Neural cell (in vitro differentiated cells): ENCODE data around the gene ATP8B4.

Experiments used
- EP300 ChIP-seq: fragments of 450-650 bp; conservative IDR thresholded peaks from 2 replicates; pipeline ENCODE4 v1.6.1; 2014; ENCODE audit warnings: antibody characterized with exemption, mild to moderate bottlenecking, moderate library complexity; ENCODE audit not compliant: poor library complexity, severe bottlenecking
- EZH2 ChIP-seq: fragments of 200-600, 300-800 bp; shearing (Covaris generic), sonication (generic); IDR thresholded peaks from 2 replicates; pipeline ENCODE4 v1.6.1; 2014; ENCODE audit warnings: antibody characterized with exemption, low read length, borderline replicate concordance, mild to moderate bottlenecking; ENCODE audit not compliant: insufficient read depth, poor library complexity, severe bottlenecking
- MXI1 ChIP-seq: fragments of 450-650 bp; conservative IDR thresholded peaks from 2 replicates; pipeline ENCODE4 v1.6.1; 2014; ENCODE audit warnings: antibody characterized with exemption, mild to moderate bottlenecking; ENCODE audit not compliant: poor library complexity, severe bottlenecking
- POLR2AphosphoS5 ChIP-seq: IDR thresholded peaks from 2 replicates; pipeline ENCODE4 v1.6.1; 2012
- RAD21 ChIP-seq: fragments of 450-650 bp; conservative IDR thresholded peaks from 2 replicates; pipeline ENCODE4 v1.6.1; 2014; ENCODE audit warnings: antibody characterized with exemption, mild to moderate bottlenecking, moderate library complexity
- SMC3 ChIP-seq: fragments of 450-650 bp; conservative IDR thresholded peaks from 2 replicates; pipeline ENCODE4 v1.6.1; 2014; ENCODE audit warnings: antibody characterized with exemption, mild to moderate bottlenecking, moderate library complexity; ENCODE audit not compliant: poor library complexity
- TAF1 ChIP-seq: IDR thresholded peaks from 2 replicates; pipeline ENCODE4 v1.6.1; 2012; ENCODE audit warnings: low read depth
- TF ChIP-seq, protein P1 (sequence below): fragments of 450-650 bp; IDR thresholded peaks from 2 replicates; pipeline ENCODE4 v1.5.1; 2014; ENCODE audit warnings: antibody characterized with exemption, mild to moderate bottlenecking, moderate library complexity; ENCODE audit not compliant: poor library complexity, severe bottlenecking
- TF ChIP-seq, protein P2 (sequence below): IDR thresholded peaks from 2 replicates; pipeline ENCODE4 v1.6.1; 2012; ENCODE audit warnings: borderline replicate concordance

DNA sequence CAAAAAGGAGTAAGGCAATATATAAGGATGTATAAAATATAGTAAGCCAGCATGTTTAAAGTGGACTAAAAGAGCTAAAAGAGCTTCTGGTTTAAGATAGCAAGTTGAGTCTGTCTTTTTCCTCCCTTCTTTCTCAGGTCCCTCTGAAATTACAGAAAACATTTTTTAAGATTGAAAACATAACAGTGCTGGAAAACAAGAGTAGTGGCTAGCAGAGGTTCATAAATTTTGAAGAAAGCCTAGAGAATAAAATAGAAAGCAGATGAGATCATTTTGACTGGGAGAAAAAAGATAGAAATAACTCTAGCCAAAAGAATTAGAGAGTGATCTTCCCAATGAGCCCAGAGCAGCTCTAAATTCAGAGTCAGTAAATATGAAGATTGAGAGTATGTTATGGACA lies 41.9 kb downstream of the ATP8B4 start:
- TF ChIP-seq POLR2AphosphoS5 (no peak), EP300 (no peak), EZH2 (no peak), SMC3 (no peak), TAF1 (no peak), RAD21 (no peak), MXI1 (no peak)
- TF ChIP-seq, protein P1, sequence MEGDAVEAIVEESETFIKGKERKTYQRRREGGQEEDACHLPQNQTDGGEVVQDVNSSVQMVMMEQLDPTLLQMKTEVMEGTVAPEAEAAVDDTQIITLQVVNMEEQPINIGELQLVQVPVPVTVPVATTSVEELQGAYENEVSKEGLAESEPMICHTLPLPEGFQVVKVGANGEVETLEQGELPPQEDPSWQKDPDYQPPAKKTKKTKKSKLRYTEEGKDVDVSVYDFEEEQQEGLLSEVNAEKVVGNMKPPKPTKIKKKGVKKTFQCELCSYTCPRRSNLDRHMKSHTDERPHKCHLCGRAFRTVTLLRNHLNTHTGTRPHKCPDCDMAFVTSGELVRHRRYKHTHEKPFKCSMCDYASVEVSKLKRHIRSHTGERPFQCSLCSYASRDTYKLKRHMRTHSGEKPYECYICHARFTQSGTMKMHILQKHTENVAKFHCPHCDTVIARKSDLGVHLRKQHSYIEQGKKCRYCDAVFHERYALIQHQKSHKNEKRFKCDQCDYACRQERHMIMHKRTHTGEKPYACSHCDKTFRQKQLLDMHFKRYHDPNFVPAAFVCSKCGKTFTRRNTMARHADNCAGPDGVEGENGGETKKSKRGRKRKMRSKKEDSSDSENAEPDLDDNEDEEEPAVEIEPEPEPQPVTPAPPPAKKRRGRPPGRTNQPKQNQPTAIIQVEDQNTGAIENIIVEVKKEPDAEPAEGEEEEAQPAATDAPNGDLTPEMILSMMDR, result no peak
- TF ChIP-seq, protein P2, sequence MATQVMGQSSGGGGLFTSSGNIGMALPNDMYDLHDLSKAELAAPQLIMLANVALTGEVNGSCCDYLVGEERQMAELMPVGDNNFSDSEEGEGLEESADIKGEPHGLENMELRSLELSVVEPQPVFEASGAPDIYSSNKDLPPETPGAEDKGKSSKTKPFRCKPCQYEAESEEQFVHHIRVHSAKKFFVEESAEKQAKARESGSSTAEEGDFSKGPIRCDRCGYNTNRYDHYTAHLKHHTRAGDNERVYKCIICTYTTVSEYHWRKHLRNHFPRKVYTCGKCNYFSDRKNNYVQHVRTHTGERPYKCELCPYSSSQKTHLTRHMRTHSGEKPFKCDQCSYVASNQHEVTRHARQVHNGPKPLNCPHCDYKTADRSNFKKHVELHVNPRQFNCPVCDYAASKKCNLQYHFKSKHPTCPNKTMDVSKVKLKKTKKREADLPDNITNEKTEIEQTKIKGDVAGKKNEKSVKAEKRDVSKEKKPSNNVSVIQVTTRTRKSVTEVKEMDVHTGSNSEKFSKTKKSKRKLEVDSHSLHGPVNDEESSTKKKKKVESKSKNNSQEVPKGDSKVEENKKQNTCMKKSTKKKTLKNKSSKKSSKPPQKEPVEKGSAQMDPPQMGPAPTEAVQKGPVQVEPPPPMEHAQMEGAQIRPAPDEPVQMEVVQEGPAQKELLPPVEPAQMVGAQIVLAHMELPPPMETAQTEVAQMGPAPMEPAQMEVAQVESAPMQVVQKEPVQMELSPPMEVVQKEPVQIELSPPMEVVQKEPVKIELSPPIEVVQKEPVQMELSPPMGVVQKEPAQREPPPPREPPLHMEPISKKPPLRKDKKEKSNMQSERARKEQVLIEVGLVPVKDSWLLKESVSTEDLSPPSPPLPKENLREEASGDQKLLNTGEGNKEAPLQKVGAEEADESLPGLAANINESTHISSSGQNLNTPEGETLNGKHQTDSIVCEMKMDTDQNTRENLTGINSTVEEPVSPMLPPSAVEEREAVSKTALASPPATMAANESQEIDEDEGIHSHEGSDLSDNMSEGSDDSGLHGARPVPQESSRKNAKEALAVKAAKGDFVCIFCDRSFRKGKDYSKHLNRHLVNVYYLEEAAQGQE, result no peak
